GM18951 (cell line): ENCODE data around the gene GDF10.

Experiments used
- POLR2A ChIP-seq: IDR thresholded peaks from 4 replicates; pipeline ENCODE4 v1.6.1; 2011; ENCODE audit warnings: mild to moderate bottlenecking; ENCODE audit not compliant: insufficient read length, insufficient read depth; ENCODE audit errors: extremely low read depth
- in situ Hi-C: fragments of 300-500 bp; cut with MboI; formaldehyde crosslinking; loops from one replicate; pipeline ENCODE4 v1.12.0; 2022; ENCODE audit warnings: low sequenced_read_pairs, mixed read lengths, inconsistent platforms; ENCODE audit not compliant: unreplicated experiment

GDF10 gene

DNA sequence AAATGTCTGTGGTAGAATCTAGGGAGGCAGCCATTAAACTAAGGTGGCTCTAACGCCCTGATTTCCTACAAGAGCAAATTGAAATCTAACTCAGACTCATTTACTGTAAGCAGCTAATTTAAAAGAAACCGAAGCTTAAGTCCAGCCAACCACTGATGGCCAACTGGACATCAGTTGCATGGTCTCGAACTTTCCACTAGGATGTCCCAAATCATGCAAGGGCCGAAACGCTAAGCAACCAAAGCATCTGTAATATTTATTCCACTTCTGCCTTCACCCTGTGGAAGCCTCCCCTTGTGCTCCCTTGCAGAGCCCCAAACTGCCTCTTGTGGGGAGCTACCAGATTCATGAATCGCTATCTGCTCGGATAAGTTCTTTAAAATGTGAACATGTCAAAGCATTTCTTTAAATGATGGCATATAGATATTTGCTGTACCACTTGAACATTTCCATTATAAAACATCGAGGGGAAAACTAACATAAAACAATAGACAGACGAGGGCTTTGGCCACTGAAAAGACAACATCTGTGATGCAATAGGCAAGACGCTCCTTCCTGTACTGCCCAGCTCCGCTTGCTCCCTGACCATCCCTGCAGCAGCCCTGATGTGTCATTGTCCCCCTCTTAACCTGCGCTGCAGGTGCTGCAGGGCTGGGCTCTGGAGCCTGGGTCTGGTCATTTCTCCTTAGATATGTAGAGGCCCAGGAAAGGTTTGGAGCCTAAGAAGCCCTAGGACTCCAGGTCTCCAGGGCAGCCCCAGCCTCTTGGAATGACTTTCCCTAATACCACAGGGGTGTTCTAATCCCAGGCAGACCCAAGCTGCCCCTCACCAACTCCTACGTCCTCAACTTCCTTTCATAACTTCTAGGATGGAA is 45.2 kb downstream of the GDF10 start:
- in situ Hi-C loops, result no loop called here
- no peak for TF ChIP-seq POLR2A

DNA sequence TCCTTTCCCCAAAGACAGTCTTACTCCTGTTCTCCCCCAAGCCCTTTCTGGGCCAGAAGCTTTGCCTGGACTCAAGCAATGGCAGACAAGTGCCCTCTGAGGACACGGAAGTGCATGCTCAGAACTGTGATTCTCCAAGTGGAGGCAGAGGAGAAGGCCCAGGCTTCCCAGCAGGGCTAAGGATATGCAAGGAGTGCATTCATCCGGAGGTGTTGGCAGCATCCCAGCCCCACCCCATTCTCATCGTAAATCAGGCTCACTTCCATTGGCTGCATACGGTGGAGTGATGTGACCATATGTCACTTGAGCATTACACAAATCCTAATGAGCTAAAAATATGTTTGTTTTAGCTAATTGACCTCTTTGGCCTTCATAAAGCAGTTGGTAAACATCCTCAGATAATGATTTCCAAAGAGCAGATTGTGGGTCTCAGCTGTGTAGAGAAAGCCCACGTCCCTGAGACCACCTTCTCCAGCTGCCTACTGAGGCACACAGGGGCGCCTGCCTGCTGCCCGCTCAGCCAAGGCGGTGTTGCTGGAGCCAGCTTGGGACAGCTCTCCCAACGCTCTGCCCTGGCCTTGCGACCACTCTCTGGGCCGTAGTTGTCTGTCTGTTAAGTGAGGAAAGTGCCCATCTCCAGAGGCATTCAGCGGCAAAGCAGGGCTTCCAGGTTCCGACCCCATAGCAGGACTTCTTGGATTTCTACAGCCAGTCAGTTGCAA is 46.7 kb downstream of the GDF10 start:
- in situ Hi-C loops, result no loop called here
- no peak for TF ChIP-seq POLR2A

DNA sequence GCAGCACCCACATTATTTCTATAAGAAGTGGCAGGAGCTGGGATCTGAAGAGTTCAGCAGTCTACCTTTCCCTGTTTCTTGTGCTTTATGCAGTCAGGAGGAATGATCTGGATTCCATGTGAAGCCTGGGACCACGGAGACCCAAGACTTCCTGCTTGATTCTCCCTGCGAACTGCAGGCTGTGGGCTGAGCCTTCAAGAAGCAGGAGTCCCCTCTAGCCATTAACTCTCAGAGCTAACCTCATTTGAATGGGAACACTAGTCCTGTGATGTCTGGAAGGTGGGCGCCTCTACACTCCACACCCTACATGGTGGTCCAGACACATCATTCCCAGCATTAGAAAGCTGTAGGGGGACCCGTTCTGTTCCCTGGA is 47.3 kb downstream of the GDF10 start:
- in situ Hi-C loops, result no loop called here
- TF ChIP-seq POLR2A, result no peak

DNA sequence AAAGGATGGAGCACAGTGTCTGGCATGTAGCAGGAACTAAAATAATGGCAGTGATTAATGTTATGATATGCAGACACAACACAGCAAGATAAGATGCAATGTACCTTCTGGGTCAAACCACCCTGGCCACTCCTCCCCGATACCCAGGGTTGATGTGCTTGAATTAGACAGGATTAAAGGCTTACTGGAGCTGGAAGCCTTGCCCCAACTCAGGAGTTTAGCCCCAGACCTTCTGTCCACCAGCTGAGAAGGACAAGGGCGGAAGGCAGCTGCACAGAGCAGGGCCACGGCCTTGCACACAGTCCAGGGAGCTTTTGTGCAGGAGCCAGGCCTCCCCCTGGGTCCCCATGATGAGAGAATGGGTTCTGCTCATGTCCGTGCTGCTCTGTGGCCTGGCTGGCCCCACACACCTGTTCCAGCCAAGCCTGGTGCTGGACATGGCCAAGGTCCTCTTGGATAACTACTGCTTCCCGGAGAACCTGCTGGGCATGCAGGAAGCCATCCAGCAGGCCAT is 48.2 kb downstream of the GDF10 start, which contains the start of gene RBP3:
TSS of gene RBP3 (plus strand) at position 226 of the 514 bp plus-strand sequence. CDS start at position 348, 122 bp downstream.
- no peak for TF ChIP-seq POLR2A

DNA sequence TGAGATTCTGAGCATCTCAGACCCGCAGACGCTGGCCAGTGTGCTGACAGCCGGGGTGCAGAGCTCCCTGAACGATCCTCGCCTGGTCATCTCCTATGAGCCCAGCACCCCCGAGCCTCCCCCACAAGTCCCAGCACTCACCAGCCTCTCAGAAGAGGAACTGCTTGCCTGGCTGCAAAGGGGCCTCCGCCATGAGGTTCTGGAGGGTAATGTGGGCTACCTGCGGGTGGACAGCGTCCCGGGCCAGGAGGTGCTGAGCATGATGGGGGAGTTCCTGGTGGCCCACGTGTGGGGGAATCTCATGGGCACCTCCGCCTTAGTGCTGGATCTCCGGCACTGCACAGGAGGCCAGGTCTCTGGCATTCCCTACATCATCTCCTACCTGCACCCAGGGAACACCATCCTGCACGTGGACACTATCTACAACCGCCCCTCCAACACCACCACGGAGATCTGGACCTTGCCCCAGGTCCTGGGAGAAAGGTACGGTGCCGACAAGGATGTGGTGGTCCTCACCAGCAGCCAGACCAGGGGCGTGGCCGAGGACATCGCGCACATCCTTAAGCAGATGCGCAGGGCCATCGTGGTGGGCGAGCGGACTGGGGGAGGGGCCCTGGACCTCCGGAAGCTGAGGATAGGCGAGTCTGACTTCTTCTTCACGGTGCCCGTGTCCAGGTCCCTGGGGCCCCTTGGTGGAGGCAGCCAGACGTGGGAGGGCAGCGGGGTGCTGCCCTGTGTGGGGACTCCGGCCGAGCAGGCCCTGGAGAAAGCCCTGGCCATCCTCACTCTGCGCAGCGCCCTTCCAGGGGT is 48.9 kb downstream of the GDF10 start:
- TF ChIP-seq POLR2A, result no peak
- in situ Hi-C loops, result no loop called here

More for the DNA sequence above, 48.2 kb downstream of the GDF10 start, which contains the start of gene RBP3:
- in situ Hi-C loops, result no loop called here

DNA sequence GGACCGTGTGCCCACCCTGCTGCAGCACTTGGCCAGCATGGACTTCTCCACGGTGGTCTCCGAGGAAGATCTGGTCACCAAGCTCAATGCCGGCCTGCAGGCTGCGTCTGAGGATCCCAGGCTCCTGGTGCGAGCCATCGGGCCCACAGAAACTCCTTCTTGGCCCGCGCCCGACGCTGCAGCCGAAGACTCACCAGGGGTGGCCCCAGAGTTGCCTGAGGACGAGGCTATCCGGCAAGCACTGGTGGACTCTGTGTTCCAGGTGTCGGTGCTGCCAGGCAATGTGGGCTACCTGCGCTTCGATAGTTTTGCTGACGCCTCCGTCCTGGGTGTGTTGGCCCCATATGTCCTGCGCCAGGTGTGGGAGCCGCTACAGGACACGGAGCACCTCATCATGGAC is 49.5 kb downstream of the GDF10 start:
- no peak for TF ChIP-seq POLR2A
- in situ Hi-C loops, result no loop called here

DNA sequence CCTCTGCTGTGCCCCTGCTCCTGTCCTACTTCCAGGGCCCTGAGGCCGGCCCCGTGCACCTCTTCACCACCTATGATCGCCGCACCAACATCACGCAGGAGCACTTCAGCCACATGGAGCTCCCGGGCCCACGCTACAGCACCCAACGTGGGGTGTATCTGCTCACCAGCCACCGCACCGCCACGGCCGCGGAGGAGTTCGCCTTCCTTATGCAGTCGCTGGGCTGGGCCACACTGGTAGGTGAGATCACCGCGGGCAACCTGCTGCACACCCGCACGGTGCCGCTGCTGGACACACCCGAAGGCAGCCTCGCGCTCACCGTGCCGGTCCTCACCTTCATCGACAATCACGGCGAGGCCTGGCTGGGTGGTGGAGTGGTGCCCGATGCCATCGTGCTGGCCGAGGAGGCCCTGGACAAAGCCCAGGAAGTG is 50.0 kb downstream of the GDF10 start:
- in situ Hi-C loops, result no loop called here
- no peak for TF ChIP-seq POLR2A

DNA sequence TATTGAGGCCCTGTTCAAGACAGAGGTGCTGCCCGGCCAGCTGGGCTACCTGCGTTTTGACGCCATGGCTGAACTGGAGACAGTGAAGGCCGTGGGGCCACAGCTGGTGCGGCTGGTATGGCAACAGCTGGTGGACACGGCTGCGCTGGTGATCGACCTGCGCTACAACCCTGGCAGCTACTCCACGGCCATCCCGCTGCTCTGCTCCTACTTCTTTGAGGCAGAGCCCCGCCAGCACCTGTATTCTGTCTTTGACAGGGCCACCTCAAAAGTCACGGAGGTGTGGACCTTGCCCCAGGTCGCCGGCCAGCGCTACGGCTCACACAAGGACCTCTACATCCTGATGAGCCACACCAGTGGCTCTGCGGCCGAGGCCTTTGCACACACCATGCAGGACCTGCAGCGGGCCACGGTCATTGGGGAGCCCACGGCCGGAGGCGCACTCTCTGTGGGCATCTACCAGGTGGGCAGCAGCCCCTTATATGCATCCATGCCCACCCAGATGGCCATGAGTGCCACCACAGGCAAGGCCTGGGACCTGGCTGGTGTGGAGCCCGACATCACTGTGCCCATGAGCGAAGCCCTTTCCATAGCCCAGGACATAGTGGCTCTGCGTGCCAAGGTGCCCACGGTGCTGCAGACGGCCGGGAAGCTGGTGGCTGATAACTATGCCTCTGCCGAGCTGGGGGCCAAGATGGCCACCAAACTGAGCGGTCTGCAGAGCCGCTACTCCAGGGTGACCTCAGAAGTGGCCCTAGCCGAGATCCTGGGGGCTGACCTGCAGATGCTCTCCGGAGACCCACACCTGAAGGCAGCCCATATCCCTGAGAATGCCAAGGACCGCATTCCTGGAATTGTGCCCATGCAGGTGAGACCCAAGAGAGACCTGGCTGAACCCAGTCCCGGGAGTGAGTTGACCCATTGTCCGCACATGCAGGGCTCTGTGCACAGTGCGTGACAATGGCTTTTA is 51.0 kb downstream of the GDF10 start:
- in situ Hi-C loops, result no loop called here

DNA sequence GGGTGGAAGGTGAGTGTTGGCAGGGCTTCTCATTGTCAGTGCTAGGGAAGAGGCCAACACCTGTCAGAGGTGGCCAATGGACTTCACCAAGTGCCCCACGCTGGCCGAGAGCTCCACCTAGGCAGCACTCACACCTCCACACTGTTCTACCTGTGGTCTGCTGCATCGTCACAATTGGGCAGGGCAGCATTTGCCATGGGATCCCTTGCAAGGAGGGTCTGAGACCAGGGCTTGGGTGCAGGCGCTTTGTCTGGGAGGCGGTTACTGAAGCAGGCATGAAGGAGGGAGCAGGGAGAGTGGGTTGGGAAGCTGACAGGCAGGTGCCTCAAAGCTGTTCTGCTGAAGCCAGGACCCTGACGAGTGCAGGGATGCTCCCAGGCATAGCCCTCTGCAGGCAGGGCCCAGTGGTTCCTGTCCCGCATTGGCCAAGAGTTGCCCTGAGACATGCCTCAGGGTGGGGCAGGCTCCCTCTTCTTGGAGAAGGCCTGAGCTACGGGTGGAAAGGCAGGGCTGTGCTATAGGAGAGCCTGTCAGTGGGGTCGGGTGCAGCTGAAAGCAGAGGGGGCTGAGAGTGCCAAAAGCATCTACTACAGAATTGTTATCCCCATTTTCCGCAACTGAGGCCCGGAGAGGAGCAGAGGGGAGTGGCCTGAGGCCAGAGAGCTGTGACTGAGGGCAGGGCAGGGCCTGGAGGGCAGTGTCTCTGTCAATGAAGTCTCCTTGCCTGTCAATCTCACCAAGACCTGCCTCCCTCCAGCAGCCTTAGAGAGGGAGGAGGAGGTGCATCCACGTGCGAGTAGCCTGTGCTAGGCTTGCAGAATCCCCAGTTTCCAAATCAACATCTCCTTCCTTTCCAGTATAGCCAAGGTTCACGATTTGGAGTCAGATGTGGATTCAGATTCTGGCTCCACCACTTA is 52.2 kb downstream of the GDF10 start:
- TF ChIP-seq POLR2A, result no peak
- in situ Hi-C loops, result no loop called here

More for the DNA sequence above, 51.0 kb downstream of the GDF10 start:
- no peak for TF ChIP-seq POLR2A

DNA sequence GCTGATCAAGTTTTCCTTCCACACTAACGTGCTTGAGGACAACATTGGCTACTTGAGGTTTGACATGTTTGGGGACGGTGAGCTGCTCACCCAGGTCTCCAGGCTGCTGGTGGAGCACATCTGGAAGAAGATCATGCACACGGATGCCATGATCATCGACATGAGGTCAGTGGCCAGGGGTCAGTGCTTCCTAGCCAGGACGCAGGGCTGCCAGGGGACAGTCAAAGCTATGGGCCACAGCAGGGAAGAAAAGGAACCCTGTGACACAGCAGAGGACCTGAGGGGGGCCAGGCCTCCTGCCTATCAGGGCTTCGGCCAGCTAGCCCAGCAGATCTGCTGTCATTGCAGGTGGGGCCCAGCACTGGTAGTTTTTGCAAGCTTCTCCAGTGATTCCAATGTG is 53.4 kb downstream of the GDF10 start:
- in situ Hi-C loops, result no loop called here
- TF ChIP-seq POLR2A, result no peak

DNA sequence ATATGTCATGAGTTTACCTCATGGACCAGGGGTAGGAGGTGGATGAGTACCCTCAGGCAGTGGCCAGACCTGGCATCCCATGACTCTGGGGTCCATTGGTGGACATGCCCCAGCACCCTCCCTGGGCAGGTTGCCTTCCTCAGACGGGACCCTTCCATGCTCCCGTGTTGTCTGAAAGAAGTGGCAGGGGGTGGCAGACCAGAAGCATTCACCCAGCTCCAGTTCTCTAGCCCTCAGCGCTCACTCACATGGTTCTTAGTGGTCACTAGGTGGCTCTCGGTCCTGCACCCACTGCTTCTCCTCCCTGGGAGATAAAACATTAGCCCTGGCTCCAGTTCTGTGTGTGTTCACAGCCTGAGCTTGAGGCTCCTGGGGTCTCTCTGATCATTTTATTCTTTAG is 54.2 kb downstream of the GDF10 start:
- no peak for TF ChIP-seq POLR2A
- in situ Hi-C loops, result no loop called here
